Measurements from ENCODE around the gene CIART. TPM values are rescaled to one million over a fixed set of nuclear protein-coding genes. Genes with fewer than 3 reads are reported as not detected.

Gene CIART
- total and polyA plus RNA-seq, 10 of the 15 experiments (the other 5 are each of a cell fraction or from before 2014, with no cell fraction given) = 0.44 to 1.4 (median 0.67) TPM

DNA sequence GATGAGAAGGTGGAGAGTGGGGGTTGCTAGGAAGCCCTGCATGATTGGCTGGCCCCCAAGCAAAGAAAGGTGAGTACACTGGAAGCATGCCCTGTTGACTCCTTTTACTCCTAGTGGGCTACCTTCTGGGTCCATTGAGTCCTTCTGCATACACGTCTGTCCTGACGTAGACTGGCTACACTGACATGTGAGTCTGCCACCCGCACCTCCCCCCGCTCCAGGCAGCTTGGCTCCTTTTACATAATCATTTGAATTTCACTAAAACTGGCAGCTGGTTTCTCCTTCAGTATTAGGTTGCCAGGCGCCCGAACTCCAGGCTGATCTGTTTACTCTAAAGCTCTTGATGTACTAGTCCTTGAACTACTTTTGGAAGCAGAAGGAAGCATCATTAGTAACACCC is 20.0 kb downstream of the CIART start:
- TSS peak; percentile 25 for BruUV-seq (replicated peaks)
- ChIA-PET POLR2A (interaction anchor here (0.5 to 1.1 kb wide), 3 partner anchors 9 to 755 kb away, joined by 3 to 4 read pairs (median 4); no protein-coding TSS in a partner anchor), SMC1A (ENCODE audit: uncharacterized antibody, unreplicated experiment) (no interaction called here), RAD21 (ENCODE audit: unreplicated experiment) (no interaction called here), CTCF (no interaction called here)
- Histone ChIP-seq H3K4me3 (no peak overlapping the region), H3K27ac (ENCODE audit: control insufficient read depth, insufficient read depth) (no peak overlapping the region), H3K79me2 (ENCODE audit: control insufficient read depth, insufficient read depth, low read length) (no peaks in the 10 kb centered on the region), H2AFZ (ENCODE audit: control insufficient read depth, low read depth, low read length) (no peak overlapping the region), H3K36me3 (ENCODE audit: control insufficient read depth in 2 of 2, insufficient read depth in 2 of 2, low read length in 1 of 2) (peaks cover 0 to 5% of the 10 kb centered on the region in 2 experiments; a peak in 1 of 4 replicates), H3K9ac (ENCODE audit: control insufficient read depth, insufficient read depth, low read length) (no peak overlapping the region), H3K27me3 (replicated peaks in 1 of 2; ENCODE audit: control insufficient read depth in 2 of 2, insufficient read depth in 2 of 2, low read length in 1 of 2) (no peaks in the 10 kb centered on the region), H3K9me3 (replicated peaks; ENCODE audit: control insufficient read depth, insufficient read depth, low read length) (no peaks in the 10 kb centered on the region), H3K4me2 (ENCODE audit: control insufficient read depth, insufficient read depth) (no peak overlapping the region), H3K4me1 (ENCODE audit: control insufficient read depth, insufficient read depth, low read length) (no peaks in the 10 kb centered on the region), H4K20me1 (ENCODE audit: control insufficient read depth, insufficient read depth) (no peaks in the 10 kb centered on the region)
- ATAC-seq (no peak), DNase-seq (ENCODE audit: low read depth, low spot score) (no peak), FAIRE-seq (no peak)
- 98% methylated on average over 6 of the region's 6 CpGs for WGBS (ENCODE audit: insufficient coverage, insufficient replicate concordance, low lambda C conversion rate, missing lambda C conversion rate)
- TF ChIP-seq JUNB (IDR thresholded peaks at IDR 0.05) = no peak
- no peak for TF ChIP-seq CREM (IDR thresholded peaks at IDR 0.05; ENCODE audit: low read depth)
- no peak for TF ChIP-seq ZSCAN29 (IDR thresholded peaks at IDR 0.05)
- TF ChIP-seq, protein P1, sequence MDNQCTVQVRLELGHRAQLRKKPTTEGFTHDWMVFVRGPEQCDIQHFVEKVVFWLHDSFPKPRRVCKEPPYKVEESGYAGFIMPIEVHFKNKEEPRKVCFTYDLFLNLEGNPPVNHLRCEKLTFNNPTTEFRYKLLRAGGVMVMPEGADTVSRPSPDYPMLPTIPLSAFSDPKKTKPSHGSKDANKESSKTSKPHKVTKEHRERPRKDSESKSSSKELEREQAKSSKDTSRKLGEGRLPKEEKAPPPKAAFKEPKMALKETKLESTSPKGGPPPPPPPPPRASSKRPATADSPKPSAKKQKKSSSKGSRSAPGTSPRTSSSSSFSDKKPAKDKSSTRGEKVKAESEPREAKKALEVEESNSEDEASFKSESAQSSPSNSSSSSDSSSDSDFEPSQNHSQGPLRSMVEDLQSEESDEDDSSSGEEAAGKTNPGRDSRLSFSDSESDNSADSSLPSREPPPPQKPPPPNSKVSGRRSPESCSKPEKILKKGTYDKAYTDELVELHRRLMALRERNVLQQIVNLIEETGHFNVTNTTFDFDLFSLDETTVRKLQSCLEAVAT (IDR thresholded peaks at IDR 0.05) = no peak
- TF ChIP-seq MEF2B (IDR thresholded peaks at IDR 0.05; ENCODE audit: partially characterized antibody, poor library complexity, severe bottlenecking) = no peak
- no peak for TF ChIP-seq YY1 (IDR thresholded peaks at IDR 0.05; ENCODE audit: low read depth, low read length)
- TF ChIP-seq KAT2A (conservative IDR thresholded peaks at IDR 0.05; ENCODE audit: control insufficient read depth, low read depth, low read length) = no peak
- no peak for TF ChIP-seq GABPA (IDR thresholded peaks at IDR 0.05; ENCODE audit: low read depth)
- no peak for TF ChIP-seq ZNF24 (IDR thresholded peaks at IDR 0.05)
- TF ChIP-seq, protein P2, sequence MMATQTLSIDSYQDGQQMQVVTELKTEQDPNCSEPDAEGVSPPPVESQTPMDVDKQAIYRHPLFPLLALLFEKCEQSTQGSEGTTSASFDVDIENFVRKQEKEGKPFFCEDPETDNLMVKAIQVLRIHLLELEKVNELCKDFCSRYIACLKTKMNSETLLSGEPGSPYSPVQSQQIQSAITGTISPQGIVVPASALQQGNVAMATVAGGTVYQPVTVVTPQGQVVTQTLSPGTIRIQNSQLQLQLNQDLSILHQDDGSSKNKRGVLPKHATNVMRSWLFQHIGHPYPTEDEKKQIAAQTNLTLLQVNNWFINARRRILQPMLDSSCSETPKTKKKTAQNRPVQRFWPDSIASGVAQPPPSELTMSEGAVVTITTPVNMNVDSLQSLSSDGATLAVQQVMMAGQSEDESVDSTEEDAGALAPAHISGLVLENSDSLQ (IDR thresholded peaks at IDR 0.05) = no peak
- in situ Hi-C loops (cut with MboI) = no loop called here
- intact Hi-C loops (cut with micrococcal nuclease; ENCODE audit: unreplicated experiment) = no loop called here
